HG02642 (cell line): Measurements from ENCODE around the gene GLIS2.

ENCODE experiments used
- ATAC-seq: cut with Tn5 transposase; IDR thresholded peaks from one replicate; pipeline ENCODE4 v1.9.1; 2021; ENCODE audit warnings: mild to moderate bottlenecking; ENCODE audit not compliant: unreplicated experiment, poor library complexity

Gene GLIS2

GRCh38 chr16:4295581-4295980, 20.3 kb upstream of the GLIS2 start:
- ATAC-seq = no peak

GRCh38 chr16:4297480-4297879, 18.4 kb upstream of the GLIS2 start:
- ATAC-seq = no peak

GRCh38 chr16:4298761-4299522, 16.9 kb upstream of the GLIS2 start:
- no peak for ATAC-seq

- no peak for ATAC-seq
Observed at GRCh38 chr16:4301177-4301576, 14.7 kb upstream of the GLIS2 start.

- ATAC-seq = no peak
Observed at GRCh38 chr16:4301968-4302367, 13.9 kb upstream of the GLIS2 start.

- no peak for ATAC-seq
Observed at GRCh38 chr16:4303973-4304372, 11.9 kb upstream of the GLIS2 start.

- no peak for ATAC-seq
Observed at GRCh38 chr16:4306470-4307214, 9.2 kb upstream of the GLIS2 start.

GRCh38 chr16:4307215-4308037, 8.4 kb upstream of the GLIS2 start:
- ATAC-seq = peak; percentile 92

GRCh38 chr16:4309102-4309832, 6.6 kb upstream of the GLIS2 start:
- no peak for ATAC-seq

- no peak for ATAC-seq
Observed at GRCh38 chr16:4309833-4310266, 6.0 kb upstream of the GLIS2 start.

- ATAC-seq = no peak
Observed at GRCh38 chr16:4313563-4314531, 2.0 kb upstream of the GLIS2 start.

- no peak for ATAC-seq
Observed at GRCh38 chr16:4314532-4315185, 1.2 kb upstream of the GLIS2 start.

GRCh38 chr16:4316108-4316863, 419 bp downstream of the GLIS2 start:
- ATAC-seq = no peak

GRCh38 chr16:4316864-4317531, 1.1 kb downstream of the GLIS2 start:
- ATAC-seq = no peak

- no peak for ATAC-seq
Observed at GRCh38 chr16:4317532-4318450, 1.9 kb downstream of the GLIS2 start.

GRCh38 chr16:4318451-4318910, 2.6 kb downstream of the GLIS2 start:
- ATAC-seq = no peak
